HepG2 (cell line): Measurements from ENCODE around the gene SMPD3. TPM values are rescaled to one million over a fixed set of nuclear protein-coding genes. Genes with fewer than 3 reads are reported as not detected.

ENCODE experiments used
- AGO1 ChIP-seq: fragments of 200-400 bp; formaldehyde crosslinking; IDR thresholded peaks from 2 replicates; pipeline ENCODE4 v1.6.1; 2017; ENCODE audit warnings: mild to moderate bottlenecking, low read depth, low read length, moderate library complexity; ENCODE audit not compliant: poor library complexity, severe bottlenecking
- CHD2 ChIP-seq: IDR thresholded peaks from 2 replicates; pipeline ENCODE4 v1.6.1; 2011; ENCODE audit warnings: low read depth, low read length, improper control_type of control experiment
- JDP2 ChIP-seq: sonication (generic); formaldehyde crosslinking; IDR thresholded peaks from 2 replicates; pipeline ENCODE4 v1.8.1; 2022; ENCODE audit warnings: missing genetic modification reagents, borderline replicate concordance
- NFYC ChIP-seq: IDR thresholded peaks from 2 replicates; pipeline ENCODE4 v1.6.1; 2016; ENCODE audit warnings: missing genetic modification reagents, missing compliant biosample characterization
- THYN1 ChIP-seq: sonication (generic); formaldehyde crosslinking; IDR thresholded peaks from 2 replicates; pipeline ENCODE4 v1.8.1; 2023; ENCODE audit warnings: low read depth, mild to moderate bottlenecking, moderate library complexity, missing genetic modification reagents, borderline replicate concordance
- U2AF1 ChIP-seq: fragments of 200-400 bp; formaldehyde crosslinking; optimal IDR thresholded peaks from 2 replicates; pipeline ENCODE3; 2017; ENCODE audit warnings: mild to moderate bottlenecking, low read depth, low read length
- ZNF234 ChIP-seq: sonication (generic); formaldehyde crosslinking; conservative IDR thresholded peaks from 2 replicates; pipeline ENCODE4 v1.5.1; 2020; ENCODE audit warnings: mild to moderate bottlenecking, missing genetic modification reagents
- polyA plus RNA-seq, 8 experiments: library from polyadenylated mRNA; depleted of rRNA in 3 of 8; stranded (reverse) in 7 of 8; unstranded in 1 of 8; fragments of >200 nt; fragmentation: Illumina TruSeq in 4 of 8; extraction: Trizol in 4 of 8; gene quantifications; 2 replicates each; pipeline versions ENCODE4 v1.2.1 to v1.2.3, GENCODE V29; 2011 to 2016; ENCODE audit warnings: low read depth in 4 of 8, missing spikeins in 1 of 8, mixed read lengths in 1 of 8; ENCODE audit not compliant: insufficient read depth in 1 of 8
- total RNA-seq, 5 experiments: library from RNA; depleted of rRNA; stranded (reverse); fragments of >200 nt; fragmentation: Illumina TruSeq; extraction: Trizol; gene quantifications; 2 replicates each; pipeline ENCODE4 v1.2.3, GENCODE V29; 2016; ENCODE audit warnings: low read depth in 1 of 5
- TF ChIP-seq, protein P1 (sequence below): sonication (generic); formaldehyde crosslinking; IDR thresholded peaks from 2 replicates; pipeline ENCODE4 v1.5.1; 2020; ENCODE audit warnings: missing genetic modification reagents, mild to moderate bottlenecking, borderline replicate concordance
- TF ChIP-seq, protein P2 (sequence below): IDR thresholded peaks from 2 replicates; pipeline ENCODE4 v1.6.1; 2018; ENCODE audit warnings: missing genetic modification reagents, mild to moderate bottlenecking, missing compliant biosample characterization
- TF ChIP-seq, protein P3 (sequence below): sonication (generic); formaldehyde crosslinking; IDR thresholded peaks from 2 replicates; pipeline ENCODE4 v1.5.0; 2020; ENCODE audit warnings: mild to moderate bottlenecking, missing genetic modification reagents
- TF ChIP-seq, protein P4 (sequence below): sonication (generic); formaldehyde crosslinking; IDR thresholded peaks from 2 replicates; pipeline ENCODE4 v1.5.0; 2020; ENCODE audit warnings: mild to moderate bottlenecking, missing genetic modification reagents, borderline replicate concordance

SMPD3 gene
- total and polyA plus RNA-seq, 2 of the 13 experiments (the other 11 are each of a cell fraction or from before 2014, with no cell fraction given): 0.07 to 0.32 TPM

DNA sequence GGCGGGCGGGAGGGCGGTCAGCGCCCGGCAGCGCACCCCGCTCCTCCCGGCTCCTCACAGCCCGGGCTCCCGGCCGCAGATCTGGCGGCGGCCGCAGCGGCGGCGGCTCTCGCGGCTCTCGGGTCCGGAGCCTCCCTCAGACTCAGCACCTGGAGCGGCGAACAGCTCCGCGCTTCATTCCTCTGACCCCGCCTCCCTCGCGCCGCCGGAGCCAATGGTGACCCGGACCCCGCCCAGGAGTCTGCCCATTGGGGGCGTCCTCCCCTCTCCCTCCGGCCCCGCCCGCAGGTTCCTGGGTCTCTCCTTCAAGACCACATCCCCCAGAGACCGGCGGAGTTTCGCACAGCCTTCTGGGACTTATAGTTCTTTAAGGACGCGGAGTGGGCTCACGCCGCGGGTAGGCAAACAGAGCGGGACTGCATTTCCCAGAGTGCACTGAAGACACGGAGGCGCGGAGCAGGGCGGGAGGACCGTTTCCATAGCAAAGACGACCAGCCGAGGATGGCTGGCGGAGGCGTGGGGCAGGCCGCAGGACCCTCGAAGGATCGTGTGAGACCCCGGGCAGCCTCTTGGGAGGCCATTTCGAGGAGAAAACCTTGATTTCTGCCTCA, at the start of gene SMPD3 (continued):
- no peak for TF ChIP-seq ZNF234 (CRISPR knock-in tag)
- TF ChIP-seq CHD2: peak; percentile 80
- TF ChIP-seq NFYC (CRISPR knock-in tag): peak; percentile 82
- no peak for TF ChIP-seq AGO1
- no peak; the same call in 1 of the 2 replicates for TF ChIP-seq JDP2 (CRISPR knock-in tag)
- TF ChIP-seq THYN1: no peak
- TF ChIP-seq, protein P1, sequence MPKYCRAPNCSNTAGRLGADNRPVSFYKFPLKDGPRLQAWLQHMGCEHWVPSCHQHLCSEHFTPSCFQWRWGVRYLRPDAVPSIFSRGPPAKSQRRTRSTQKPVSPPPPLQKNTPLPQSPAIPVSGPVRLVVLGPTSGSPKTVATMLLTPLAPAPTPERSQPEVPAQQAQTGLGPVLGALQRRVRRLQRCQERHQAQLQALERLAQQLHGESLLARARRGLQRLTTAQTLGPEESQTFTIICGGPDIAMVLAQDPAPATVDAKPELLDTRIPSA (CRISPR knock-in tag): no peak
- TF ChIP-seq U2AF1: peak; percentile 41
- TF ChIP-seq, protein P2, sequence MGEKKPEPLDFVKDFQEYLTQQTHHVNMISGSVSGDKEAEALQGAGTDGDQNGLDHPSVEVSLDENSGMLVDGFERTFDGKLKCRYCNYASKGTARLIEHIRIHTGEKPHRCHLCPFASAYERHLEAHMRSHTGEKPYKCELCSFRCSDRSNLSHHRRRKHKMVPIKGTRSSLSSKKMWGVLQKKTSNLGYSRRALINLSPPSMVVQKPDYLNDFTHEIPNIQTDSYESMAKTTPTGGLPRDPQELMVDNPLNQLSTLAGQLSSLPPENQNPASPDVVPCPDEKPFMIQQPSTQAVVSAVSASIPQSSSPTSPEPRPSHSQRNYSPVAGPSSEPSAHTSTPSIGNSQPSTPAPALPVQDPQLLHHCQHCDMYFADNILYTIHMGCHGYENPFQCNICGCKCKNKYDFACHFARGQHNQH (CRISPR knock-in tag): peak; percentile 87
- TF ChIP-seq, protein P3, sequence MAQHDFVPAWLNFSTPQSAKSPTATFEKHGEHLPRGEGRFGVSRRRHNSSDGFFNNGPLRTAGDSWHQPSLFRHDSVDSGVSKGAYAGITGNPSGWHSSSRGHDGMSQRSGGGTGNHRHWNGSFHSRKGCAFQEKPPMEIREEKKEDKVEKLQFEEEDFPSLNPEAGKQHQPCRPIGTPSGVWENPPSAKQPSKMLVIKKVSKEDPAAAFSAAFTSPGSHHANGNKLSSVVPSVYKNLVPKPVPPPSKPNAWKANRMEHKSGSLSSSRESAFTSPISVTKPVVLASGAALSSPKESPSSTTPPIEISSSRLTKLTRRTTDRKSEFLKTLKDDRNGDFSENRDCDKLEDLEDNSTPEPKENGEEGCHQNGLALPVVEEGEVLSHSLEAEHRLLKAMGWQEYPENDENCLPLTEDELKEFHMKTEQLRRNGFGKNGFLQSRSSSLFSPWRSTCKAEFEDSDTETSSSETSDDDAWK (CRISPR knock-in tag): no peak
- TF ChIP-seq, protein P4, sequence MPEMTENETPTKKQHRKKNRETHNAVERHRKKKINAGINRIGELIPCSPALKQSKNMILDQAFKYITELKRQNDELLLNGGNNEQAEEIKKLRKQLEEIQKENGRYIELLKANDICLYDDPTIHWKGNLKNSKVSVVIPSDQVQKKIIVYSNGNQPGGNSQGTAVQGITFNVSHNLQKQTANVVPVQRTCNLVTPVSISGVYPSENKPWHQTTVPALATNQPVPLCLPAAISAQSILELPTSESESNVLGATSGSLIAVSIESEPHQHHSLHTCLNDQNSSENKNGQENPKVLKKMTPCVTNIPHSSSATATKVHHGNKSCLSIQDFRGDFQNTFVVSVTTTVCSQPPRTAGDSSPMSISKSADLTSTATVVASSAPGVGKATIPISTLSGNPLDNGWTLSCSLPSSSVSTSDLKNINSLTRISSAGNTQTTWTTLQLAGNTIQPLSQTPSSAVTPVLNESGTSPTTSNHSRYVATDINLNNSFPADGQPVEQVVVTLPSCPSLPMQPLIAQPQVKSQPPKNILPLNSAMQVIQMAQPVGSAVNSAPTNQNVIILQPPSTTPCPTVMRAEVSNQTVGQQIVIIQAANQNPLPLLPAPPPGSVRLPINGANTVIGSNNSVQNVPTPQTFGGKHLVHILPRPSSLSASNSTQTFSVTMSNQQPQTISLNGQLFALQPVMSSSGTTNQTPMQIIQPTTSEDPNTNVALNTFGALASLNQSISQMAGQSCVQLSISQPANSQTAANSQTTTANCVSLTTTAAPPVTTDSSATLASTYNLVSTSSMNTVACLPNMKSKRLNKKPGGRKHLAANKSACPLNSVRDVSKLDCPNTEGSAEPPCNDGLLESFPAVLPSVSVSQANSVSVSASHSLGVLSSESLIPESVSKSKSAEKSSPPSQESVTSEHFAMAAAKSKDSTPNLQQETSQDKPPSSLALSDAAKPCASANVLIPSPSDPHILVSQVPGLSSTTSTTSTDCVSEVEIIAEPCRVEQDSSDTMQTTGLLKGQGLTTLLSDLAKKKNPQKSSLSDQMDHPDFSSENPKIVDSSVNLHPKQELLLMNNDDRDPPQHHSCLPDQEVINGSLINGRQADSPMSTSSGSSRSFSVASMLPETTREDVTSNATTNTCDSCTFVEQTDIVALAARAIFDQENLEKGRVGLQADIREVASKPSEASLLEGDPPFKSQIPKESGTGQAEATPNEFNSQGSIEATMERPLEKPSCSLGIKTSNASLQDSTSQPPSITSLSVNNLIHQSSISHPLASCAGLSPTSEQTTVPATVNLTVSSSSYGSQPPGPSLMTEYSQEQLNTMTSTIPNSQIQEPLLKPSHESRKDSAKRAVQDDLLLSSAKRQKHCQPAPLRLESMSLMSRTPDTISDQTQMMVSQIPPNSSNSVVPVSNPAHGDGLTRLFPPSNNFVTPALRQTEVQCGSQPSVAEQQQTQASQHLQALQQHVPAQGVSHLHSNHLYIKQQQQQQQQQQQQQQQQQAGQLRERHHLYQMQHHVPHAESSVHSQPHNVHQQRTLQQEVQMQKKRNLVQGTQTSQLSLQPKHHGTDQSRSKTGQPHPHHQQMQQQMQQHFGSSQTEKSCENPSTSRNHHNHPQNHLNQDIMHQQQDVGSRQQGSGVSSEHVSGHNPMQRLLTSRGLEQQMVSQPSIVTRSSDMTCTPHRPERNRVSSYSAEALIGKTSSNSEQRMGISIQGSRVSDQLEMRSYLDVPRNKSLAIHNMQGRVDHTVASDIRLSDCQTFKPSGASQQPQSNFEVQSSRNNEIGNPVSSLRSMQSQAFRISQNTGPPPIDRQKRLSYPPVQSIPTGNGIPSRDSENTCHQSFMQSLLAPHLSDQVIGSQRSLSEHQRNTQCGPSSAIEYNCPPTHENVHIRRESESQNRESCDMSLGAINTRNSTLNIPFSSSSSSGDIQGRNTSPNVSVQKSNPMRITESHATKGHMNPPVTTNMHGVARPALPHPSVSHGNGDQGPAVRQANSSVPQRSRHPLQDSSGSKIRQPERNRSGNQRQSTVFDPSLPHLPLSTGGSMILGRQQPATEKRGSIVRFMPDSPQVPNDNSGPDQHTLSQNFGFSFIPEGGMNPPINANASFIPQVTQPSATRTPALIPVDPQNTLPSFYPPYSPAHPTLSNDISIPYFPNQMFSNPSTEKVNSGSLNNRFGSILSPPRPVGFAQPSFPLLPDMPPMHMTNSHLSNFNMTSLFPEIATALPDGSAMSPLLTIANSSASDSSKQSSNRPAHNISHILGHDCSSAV (CRISPR knock-in tag): no peak
